ENCODE results near the gene ACTL7A.

ACTL7A gene

GRCh38 chr9:108857572-108857971 lies 4.5 kb upstream of the ACTL7A start:
- no peak for DNase-seq (ENCODE audit: extremely low read depth, low read depth)
- TF ChIP-seq, protein P1, sequence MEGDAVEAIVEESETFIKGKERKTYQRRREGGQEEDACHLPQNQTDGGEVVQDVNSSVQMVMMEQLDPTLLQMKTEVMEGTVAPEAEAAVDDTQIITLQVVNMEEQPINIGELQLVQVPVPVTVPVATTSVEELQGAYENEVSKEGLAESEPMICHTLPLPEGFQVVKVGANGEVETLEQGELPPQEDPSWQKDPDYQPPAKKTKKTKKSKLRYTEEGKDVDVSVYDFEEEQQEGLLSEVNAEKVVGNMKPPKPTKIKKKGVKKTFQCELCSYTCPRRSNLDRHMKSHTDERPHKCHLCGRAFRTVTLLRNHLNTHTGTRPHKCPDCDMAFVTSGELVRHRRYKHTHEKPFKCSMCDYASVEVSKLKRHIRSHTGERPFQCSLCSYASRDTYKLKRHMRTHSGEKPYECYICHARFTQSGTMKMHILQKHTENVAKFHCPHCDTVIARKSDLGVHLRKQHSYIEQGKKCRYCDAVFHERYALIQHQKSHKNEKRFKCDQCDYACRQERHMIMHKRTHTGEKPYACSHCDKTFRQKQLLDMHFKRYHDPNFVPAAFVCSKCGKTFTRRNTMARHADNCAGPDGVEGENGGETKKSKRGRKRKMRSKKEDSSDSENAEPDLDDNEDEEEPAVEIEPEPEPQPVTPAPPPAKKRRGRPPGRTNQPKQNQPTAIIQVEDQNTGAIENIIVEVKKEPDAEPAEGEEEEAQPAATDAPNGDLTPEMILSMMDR (IDR thresholded peaks at IDR 0.05; ENCODE audit: low read depth, low read length): no peak

- TF ChIP-seq, protein P1 (IDR thresholded peaks at IDR 0.05; ENCODE audit: low read depth, low read length): no peak
- DNase-seq (ENCODE audit: extremely low read depth, low read depth): no peak
Measured at GRCh38 chr9:108859459-108860114, 2.5 kb upstream of the ACTL7A start.

DNA sequence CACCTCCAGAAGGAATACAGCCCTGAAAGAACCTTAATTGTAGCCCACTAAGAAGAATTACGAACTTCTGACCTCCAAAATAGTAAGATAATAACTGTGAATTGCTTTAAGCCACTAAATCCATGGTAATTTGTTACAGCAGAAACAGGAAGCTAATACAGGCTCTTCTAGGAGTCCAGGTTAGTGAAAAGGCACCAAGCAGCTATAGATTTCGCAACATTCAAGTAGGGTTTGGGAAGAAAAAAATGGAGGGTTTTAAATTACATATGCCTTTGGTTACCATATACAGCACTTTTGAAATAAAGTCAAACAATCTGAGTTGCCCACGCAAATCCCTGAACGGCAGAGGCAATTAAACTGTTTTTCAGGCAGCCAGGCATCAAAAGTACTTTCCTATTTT lies 1.7 kb upstream of the ACTL7A start:
- TF ChIP-seq, protein P1 (IDR thresholded peaks at IDR 0.05; ENCODE audit: low read depth, low read length): no peak
- no peak for DNase-seq (ENCODE audit: extremely low read depth, low read depth)

- no peak for DNase-seq (ENCODE audit: extremely low read depth, low read depth)
- TF ChIP-seq, protein P1 (IDR thresholded peaks at IDR 0.05; ENCODE audit: low read depth, low read length): no peak
Measured at GRCh38 chr9:108860764-108861163, 1.3 kb upstream of the ACTL7A start.

DNA sequence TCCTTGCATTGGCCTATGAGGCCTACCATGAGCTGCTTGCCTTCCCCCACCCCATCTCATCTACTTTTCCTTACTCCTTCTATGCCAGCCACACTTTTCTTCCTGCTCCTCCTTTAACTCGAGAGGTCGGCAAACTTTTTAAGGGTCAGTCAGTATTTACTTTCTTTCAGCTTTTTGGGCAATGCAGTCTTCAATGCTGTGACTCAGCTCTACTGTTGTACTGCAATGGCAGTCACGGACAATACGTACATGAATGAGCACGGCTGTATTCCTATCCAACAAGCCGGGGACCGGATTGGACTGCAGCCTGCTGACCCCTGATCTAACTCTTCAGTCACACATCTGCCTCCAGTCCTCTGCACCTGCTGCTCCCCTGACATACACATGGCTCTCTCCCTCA lies 602 bp upstream of the ACTL7A start:
- DNase-seq (ENCODE audit: extremely low read depth, low read depth): no peak
- TF ChIP-seq, protein P1 (IDR thresholded peaks at IDR 0.05; ENCODE audit: low read depth, low read length): no peak

DNA sequence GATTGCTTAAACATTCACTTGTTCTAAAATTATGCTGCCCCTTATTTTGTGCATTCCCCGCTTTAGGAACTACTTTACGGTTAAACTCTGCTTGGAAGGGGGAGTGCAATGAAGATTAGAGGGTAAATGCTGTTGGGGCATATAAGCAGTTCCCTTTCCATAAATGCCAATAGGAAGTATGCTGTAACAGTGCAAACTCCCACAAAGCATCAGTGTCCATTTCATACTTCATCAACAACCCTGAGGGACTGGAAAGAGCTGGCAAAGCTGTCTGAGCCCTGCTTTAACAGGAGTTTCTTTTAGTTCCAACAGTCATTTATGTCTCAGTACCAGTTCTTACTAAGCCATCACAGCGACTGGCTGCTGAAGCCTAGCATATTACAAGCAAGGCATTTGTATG lies 1.8 kb downstream of the ACTL7A start:
- TF ChIP-seq, protein P1 (IDR thresholded peaks at IDR 0.05; ENCODE audit: low read depth, low read length): no peak
- no peak for DNase-seq (ENCODE audit: extremely low read depth, low read depth)

GRCh38 chr9:108864446-108864845 lies 2.4 kb downstream of the ACTL7A start:
- no peak for DNase-seq (ENCODE audit: extremely low read depth, low read depth)
- TF ChIP-seq, protein P1 (IDR thresholded peaks at IDR 0.05; ENCODE audit: low read depth, low read length): no peak
